Stimulated activated CD8-positive, alpha-beta memory T cell treated with anti-CD3 and anti-CD28 coated beads, Interleukin-7, amount 100 ng/mL, for 48 hours (primary cell): Measurements from ENCODE around the gene SH2D4B.

Experiments
- DNase-seq, 2 donors: peaks; one replicate each; pipeline ENCODE4 v3.0.0-alpha.2; 2020; ENCODE audit warnings: low read depth in 1 of 2; ENCODE audit errors: extremely low read depth in 1 of 2

SH2D4B gene

DNA sequence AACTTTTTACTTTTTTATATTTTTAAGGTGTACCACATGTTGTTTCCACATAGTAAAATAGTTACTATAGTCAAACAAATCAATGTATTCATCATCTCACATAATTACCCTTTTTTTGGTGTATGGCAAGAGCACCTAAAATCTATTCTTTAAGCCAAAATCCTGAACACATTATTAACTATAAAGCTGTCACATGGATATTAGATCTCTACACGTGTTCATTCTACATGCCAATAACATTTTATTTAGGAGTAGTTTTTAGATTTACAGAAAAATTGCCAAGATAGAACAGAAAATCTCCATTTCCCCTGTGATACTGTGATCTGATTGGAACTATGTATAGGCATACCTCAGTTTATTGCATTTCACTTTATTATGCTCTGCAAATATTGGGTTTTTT is 137.1 kb downstream of the SH2D4B start:
- no peak for DNase-seq

DNA sequence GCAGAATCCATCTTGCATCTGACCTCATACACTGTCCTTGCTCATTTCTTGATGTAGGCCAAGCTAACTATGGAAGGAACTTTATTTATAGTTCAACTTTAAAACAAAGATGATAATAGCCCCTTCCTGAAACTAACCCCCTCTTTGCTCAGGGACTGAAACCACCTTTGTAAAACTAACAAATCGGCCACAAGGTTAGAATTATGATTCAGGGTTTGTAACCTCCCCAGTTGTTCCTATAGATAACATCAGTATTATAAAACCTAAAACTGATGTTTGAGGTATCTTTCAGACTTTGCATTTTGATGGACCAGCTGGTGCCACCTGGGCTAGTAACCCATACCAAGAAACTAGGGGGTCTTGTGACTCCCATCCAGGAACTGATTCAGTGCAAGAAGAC is 143.4 kb downstream of the SH2D4B start:
- DNase-seq = no peak

DNA sequence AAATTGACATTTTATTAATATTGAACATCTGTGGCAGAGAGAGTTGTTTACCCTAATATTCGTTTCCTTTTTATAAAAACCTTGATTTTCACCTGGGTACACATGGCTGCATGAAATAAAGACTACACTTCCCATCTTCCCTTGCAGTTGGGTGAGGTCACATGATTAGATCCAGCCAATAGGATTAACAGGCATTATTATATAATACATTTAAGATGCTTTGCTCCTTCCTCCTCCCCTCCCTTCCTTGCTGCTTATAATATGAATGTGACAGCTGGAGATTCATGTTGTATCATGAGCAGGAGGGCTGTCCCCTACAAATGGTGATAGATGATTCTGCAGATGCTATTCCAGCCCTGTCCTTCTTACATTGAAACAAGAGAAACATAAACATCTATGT is 146.6 kb downstream of the SH2D4B start:
- DNase-seq = no peak

DNA sequence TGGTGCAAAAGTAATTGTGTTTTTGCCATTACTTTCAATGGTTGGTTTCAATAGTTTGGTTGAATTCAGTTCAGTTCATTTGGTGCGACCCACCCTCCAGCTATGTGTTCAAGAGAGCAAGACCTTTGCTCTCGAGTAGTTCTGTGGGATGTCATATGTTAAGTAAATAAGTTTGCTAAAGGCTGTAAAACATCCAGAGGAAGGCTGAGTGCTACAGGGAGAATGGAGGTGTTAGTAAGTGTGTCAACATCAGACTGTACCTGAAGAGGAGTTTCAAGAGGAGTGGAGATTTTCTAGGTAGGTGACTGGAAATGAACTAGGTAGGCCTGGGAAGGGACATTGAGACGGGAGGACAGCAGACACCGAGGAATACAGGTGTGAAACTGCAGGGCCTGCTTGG is 147.7 kb downstream of the SH2D4B start:
- no peak for DNase-seq

DNA sequence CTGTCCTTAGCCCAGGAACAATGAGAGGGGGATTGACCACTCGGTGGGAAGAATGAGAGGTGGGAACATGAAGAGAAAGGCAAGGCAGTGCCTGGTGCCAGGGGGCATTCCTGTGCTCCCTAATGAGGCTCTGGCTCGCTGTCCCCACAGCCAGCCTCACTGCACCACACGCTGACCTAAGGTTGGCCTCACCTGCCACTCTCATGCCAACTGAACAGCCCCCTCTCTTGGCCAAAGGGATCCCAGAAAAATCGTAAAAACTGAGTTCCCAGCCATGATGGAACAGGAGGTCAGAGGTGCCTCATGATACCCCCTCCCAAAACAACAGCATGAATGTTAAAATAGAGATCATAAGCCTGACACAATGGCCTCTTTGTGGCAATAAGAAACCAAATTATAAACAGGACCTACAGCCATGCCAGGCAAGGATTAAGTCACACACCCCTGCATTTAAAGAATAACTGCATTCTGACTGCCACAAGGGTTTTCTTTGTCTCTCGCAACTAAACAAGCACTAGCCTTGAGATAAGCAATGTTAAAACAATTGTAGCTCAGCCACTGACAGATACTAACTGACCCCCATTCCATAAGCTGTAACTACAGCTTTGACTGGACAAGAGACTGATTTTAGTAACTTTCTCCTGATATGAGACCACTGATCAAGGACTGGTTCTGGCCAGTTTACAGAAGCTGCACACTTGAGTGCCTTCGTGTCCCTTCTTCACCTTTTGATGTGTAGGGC is 149.2 kb downstream of the SH2D4B start:
- no peak for DNase-seq

DNA sequence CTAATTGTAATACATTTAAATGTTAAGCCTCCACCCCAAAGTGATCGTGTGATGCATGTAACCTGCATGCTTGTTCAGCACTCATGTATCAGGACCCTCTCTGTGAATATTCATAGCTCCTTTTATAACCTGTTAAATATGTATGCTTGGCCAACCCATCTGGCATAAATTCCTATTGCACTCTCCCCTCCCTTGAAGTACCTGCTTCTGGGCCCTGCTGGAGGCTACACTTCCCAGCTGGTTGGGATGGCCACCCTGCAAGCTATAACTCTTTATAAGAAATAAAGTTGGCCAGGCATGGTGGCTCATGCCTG is 149.7 kb downstream of the SH2D4B start:
- no peak for DNase-seq

DNA sequence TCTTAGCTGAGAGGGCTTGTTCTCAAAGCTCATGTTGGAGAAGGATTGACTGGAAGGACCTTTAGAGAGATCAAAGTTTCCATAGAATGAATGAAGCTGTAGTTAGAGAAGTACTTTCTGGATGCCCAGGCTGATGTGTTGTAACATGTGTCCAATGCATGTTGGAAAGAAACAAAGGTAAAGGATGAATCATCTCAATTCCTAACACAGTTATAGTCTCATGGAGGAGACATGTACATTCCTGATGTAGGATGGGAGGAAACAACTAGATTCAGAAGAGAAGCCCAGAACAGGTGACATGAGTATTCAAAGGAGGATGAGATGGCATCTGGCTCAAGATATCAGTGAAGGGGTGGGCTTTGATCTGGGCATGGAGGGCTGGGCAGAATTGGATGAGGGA is 152.7 kb downstream of the SH2D4B start:
- DNase-seq = no peak

DNA sequence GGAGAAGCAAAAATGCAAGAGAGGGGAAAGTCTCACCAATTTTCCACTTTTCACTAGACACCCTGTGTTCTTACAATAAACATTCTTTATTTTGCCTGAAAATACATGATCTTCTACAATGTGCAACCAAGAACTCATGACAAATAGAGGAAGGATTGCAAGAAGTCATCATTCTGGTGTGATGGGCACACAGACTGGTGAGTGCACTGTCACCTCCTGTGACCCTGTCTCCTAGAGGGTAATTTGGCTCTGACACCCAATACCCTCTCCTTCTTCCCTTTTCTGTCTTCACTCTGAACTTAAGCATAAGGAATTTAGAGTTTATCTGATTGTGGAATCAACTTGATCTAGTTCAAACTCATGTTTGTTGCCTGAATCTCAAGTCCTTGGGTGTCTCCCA is 153.7 kb downstream of the SH2D4B start:
- DNase-seq = no peak

DNA sequence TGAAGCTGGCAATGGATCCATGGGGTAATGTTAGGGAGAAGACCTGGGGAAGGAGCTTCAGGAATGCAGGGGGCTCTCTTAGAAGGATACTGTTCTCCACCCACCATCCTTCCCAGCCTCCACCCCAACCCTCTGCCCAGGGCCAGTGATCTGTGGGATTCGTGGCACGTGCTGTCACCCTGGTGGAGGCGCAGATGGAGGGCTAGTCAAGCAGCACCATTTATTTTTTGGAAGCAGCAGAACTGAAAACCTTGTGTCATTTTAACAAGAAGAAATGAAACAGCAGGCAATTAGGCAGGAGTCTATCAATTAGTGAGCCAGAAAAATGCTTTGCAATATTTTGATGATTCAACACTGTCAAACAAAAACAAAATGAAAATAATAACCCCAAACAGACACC is 155.9 kb downstream of the SH2D4B start:
- no peak for DNase-seq

DNA sequence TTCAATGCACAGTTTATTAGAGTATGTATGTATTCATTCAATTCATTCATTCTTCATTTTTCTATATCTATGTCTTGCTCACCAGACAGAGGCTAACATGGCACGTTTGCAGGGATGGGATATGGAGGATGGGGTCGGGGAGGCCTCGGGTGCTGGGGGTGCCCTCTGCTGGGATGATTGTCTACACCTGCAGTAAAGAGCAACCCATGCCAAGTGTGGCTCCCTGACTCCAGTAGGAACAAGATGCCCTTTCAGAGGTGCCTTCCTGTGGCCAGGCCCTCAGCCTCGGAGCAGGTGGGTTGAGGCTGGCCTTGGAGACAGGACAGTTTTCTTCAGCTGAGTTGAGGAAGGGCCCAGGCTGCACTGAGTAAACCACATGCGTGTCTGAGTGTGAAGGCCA is 157.2 kb downstream of the SH2D4B start:
- DNase-seq = no peak
